OCI-LY1 (cell line): ENCODE results near the gene CORO2B.

Source experiments
- EZH2 ChIP-seq: fragments of 200-600 bp; sonication (generic), shearing (Covaris generic); IDR thresholded peaks from 2 replicates; pipeline ENCODE4 v1.8.0; 2017; ENCODE audit warnings: borderline replicate concordance, mixed run types, mild to moderate bottlenecking, antibody characterized with exemption, low read length, moderate library complexity, mixed read lengths
- TF ChIP-seq, protein P1 (sequence below): fragments of 200-600 bp; sonication (generic), shearing (Covaris generic); IDR thresholded peaks from 2 replicates; pipeline ENCODE4 v1.5.1; 2017; ENCODE audit warnings: mild to moderate bottlenecking, antibody characterized with exemption, low read length, moderate library complexity, mixed read lengths

DNA sequence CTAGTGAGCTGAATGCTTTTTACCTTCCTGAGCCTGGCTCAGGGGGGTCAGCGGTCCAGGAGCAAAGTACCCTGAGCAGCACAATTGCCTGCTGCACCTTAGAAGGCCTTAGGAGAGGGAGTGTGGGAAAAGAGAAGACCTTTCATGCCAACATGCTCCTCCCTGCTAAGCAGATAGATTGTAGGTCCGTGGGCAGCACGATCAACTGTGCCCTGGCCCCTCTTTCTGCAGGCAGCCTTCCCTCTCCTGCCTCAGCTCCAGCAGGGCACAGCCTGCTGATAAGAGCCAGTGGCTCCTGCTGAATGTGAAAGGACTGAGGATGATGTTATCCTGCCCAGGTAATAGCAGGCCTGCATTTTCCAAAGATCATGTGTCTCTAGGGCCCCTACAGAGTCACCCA is 4.1 kb downstream of the CORO2B start:
- no peak for TF ChIP-seq EZH2
- TF ChIP-seq, protein P1, sequence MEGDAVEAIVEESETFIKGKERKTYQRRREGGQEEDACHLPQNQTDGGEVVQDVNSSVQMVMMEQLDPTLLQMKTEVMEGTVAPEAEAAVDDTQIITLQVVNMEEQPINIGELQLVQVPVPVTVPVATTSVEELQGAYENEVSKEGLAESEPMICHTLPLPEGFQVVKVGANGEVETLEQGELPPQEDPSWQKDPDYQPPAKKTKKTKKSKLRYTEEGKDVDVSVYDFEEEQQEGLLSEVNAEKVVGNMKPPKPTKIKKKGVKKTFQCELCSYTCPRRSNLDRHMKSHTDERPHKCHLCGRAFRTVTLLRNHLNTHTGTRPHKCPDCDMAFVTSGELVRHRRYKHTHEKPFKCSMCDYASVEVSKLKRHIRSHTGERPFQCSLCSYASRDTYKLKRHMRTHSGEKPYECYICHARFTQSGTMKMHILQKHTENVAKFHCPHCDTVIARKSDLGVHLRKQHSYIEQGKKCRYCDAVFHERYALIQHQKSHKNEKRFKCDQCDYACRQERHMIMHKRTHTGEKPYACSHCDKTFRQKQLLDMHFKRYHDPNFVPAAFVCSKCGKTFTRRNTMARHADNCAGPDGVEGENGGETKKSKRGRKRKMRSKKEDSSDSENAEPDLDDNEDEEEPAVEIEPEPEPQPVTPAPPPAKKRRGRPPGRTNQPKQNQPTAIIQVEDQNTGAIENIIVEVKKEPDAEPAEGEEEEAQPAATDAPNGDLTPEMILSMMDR, result no peak
